K562 (cell line): ENCODE measurements around the gene POLN. TPM values are rescaled to one million over a fixed set of nuclear protein-coding genes. Genes with fewer than 3 reads are reported as not detected.

ENCODE experiments used
- ATAC-seq: fragments of 200-7000 bp; cut with Tn5 transposase; 3 replicates; pipeline ENCODE4 v1.9.1; 2020; ENCODE audit warnings: moderate library complexity
- BruUV-seq: library from RNA; stranded (reverse); fragments of 400-500 nt; replicated peaks from 2 replicates; lab custom pipeline; 2021; lab: Mats Ljungman, UMichigan
- CTCF ChIA-PET: fragments of 300-600 bp; formaldehyde crosslinking; extraction: SDS; loops from one replicate; lab custom pipeline; 2021; ENCODE audit warnings: low intra/inter-chr PET ratio; lab: Yijun Ruan, JAX
- POLR2A ChIA-PET: fragments of 300-600, 350-650 bp; sonication (Branson Sonifier 250); formaldehyde crosslinking; extraction: SDS; loops from one replicate; lab custom pipeline; 2021; ENCODE audit warnings: antibody characterized with exemption, inconsistent platforms; lab: Yijun Ruan, JAX
- DNase-seq, 4 experiments: peaks; one replicate each; pipeline versions ENCODE4 v3.0.0 to v3.0.0-alpha.2; 2011 to 2018; ENCODE audit warnings: low spot score in 3 of 4, mixed read lengths in 3 of 4; ENCODE audit errors: extremely low read depth in 1 of 4
- FAIRE-seq: peaks from 2 replicates; lab custom pipeline; 2011; peaks lifted over from hg19 to GRCh38; lab: Jason Lieb, UNC
- H2AFZ ChIP-seq: 2 replicates; pipeline ENCODE4 v1.6.0; 2011; ENCODE audit warnings: low read depth, low read length, control low read depth, inconsistent platforms
- H3K27ac ChIP-seq: fragments of 200-600 bp; 3 replicates; pipeline ENCODE4 v1.8.0; 2011; ENCODE audit warnings: low read depth, mild to moderate bottlenecking, control low read depth, inconsistent platforms, low read length, moderate library complexity, mixed read lengths; ENCODE audit errors: extremely low read depth
- H3K27me3 ChIP-seq, 2 experiments: fragments of 300-600 bp in 1 of 2; 2 replicates in 1 of 2; 3 replicates in 1 of 2; pipeline versions ENCODE4 v1.6.0 to v1.8.0; 2011; ENCODE audit warnings: inconsistent platforms in 2 of 2, low read length in 2 of 2, mild to moderate bottlenecking in 1 of 2, mixed read lengths in 1 of 2, moderate library complexity in 1 of 2; ENCODE audit not compliant: control insufficient read depth in 2 of 2, insufficient read depth in 2 of 2
- H3K36me3 ChIP-seq: fragments of 300-600 bp; 3 replicates; pipeline ENCODE4 v1.8.0; 2011; ENCODE audit warnings: mild to moderate bottlenecking, low read length, inconsistent platforms; ENCODE audit not compliant: control insufficient read depth, insufficient read depth
- H3K4me1 ChIP-seq, 2 experiments: fragments of 200-600 bp in 1 of 2; replicated peaks in 1 of 2; 2 replicates in 1 of 2; 3 replicates in 1 of 2; pipeline versions ENCODE4 v1.5.1 to v1.8.0; 2011; ENCODE audit warnings: inconsistent platforms in 2 of 2, low read length in 2 of 2, mild to moderate bottlenecking in 1 of 2, mixed read lengths in 1 of 2, moderate library complexity in 1 of 2; ENCODE audit not compliant: control insufficient read depth in 2 of 2, insufficient read depth in 2 of 2
- H3K4me2 ChIP-seq: 2 replicates; pipeline ENCODE4 v1.6.1; 2011; ENCODE audit warnings: low read length, control low read depth, inconsistent platforms, mixed read lengths; ENCODE audit not compliant: insufficient read depth
- H3K4me3 ChIP-seq: fragments of 200-600 bp; sonication (generic), shearing (Covaris generic); 2 replicates; pipeline ENCODE4 v1.5.1; 2016; ENCODE audit warnings: control low read depth, inconsistent platforms
- H3K79me2 ChIP-seq: fragments of 200-600 bp; 3 replicates; pipeline ENCODE4 v1.8.0; 2011; ENCODE audit warnings: low read length, inconsistent platforms; ENCODE audit not compliant: control insufficient read depth, insufficient read depth
- H3K9ac ChIP-seq, 2 experiments: 2 replicates each; pipeline versions ENCODE4 v1.6.0 to v1.6.1; 2011; ENCODE audit warnings: low read depth in 2 of 2, low read length in 2 of 2, control low read depth in 1 of 2, inconsistent platforms in 1 of 2, mild to moderate bottlenecking in 1 of 2, mixed read lengths in 1 of 2; ENCODE audit not compliant: insufficient read depth in 1 of 2
- H3K9me1 ChIP-seq: one replicate; pipeline ENCODE4 v1.6.0; 2011; ENCODE audit warnings: inconsistent platforms, mild to moderate bottlenecking, low read length, moderate library complexity; ENCODE audit not compliant: control insufficient read depth, insufficient read depth
- H3K9me3 ChIP-seq: replicated peaks from 2 replicates; pipeline ENCODE4 v1.5.1; 2011; ENCODE audit warnings: low read depth, low read length, inconsistent platforms; ENCODE audit not compliant: control insufficient read depth, insufficient read depth
- H4K20me1 ChIP-seq: replicated peaks from 2 replicates; pipeline ENCODE4 v1.6.1; 2011; ENCODE audit warnings: low read length, inconsistent platforms, mixed read lengths; ENCODE audit not compliant: control insufficient read depth, insufficient read depth
- DACH1 ChIP-seq: fragments of 450-650 bp; IDR thresholded peaks from 2 replicates; pipeline ENCODE4 v1.6.1; 2018; ENCODE audit not compliant: partially characterized antibody
- EHMT2 ChIP-seq: fragments of 450-650 bp; IDR thresholded peaks from 2 replicates; pipeline ENCODE4 v1.6.1; 2018; ENCODE audit warnings: antibody characterized with exemption
- ZFP36 ChIP-seq: fragments of 150-350 bp; IDR thresholded peaks from 2 replicates; pipeline ENCODE4 v1.6.1; 2018; ENCODE audit warnings: low read length, low read depth; ENCODE audit not compliant: partially characterized antibody
- ZNF431 ChIP-seq: sonication (generic); formaldehyde crosslinking; IDR thresholded peaks from 2 replicates; pipeline ENCODE4 v1.8.0; 2022; ENCODE audit warnings: mild to moderate bottlenecking, missing genetic modification reagents
- ZNF785 ChIP-seq: fragments of 250-450 bp; sonication (Bioruptor Pico); IDR thresholded peaks from 2 replicates; pipeline ENCODE4 v1.4.0; 2020; ENCODE audit warnings: mild to moderate bottlenecking
- WGBS: fragments of 100-300 bp; shearing (Covaris generic); methylation state at CpG from one replicate; pipeline ENCODE4 v1.1.6; 2016; ENCODE audit warnings: low coverage, mixed read lengths; ENCODE audit not compliant: insufficient coverage; ENCODE audit errors: missing lambda C conversion rate; 5-methylcytosine and 5-hydroxymethylcytosine counted together
- in situ Hi-C: fragments of 300-500 bp; cut with MboI; formaldehyde crosslinking; loops from 4 replicates; pipeline ENCODE4 v1.15.0; 2018; ENCODE audit warnings: inconsistent platforms, mixed read lengths
- intact Hi-C: fragments of 100-400 bp; cut with micrococcal nuclease; formaldehyde crosslinking; loops from 2 replicates; pipeline ENCODE4 v1.14.2; 2022
- polyA plus RNA-seq, 8 experiments: library from polyadenylated mRNA; depleted of rRNA in 4 of 8; stranded (reverse) in 5 of 8; unstranded in 3 of 8; fragments of >200 nt; fragmentation: Nextera tagmentation in 2 of 8; fragmentation: Illumina TruSeq in 1 of 8; extraction: Ambion mirVana in 2 of 8; extraction: Trizol in 1 of 8; gene quantifications; 2 replicates each; pipeline versions ENCODE4 v1.2.1 to v1.2.3, GENCODE V29; 2011 to 2014; ENCODE audit warnings: inconsistent platforms in 1 of 8, missing spikeins in 1 of 8
- total RNA-seq, 7 experiments: library from RNA; depleted of rRNA in 6 of 7; stranded (reverse); fragments of >200 nt in 6 of 7; fragmentation: Illumina TruSeq in 2 of 7; extraction: Trizol in 2 of 7; gene quantifications; 2 replicates each; pipeline versions ENCODE4 v1.2.1 to v1.2.3, GENCODE V29; 2011 to 2021; ENCODE audit warnings: low replicate concordance in 1 of 7
- TF ChIP-seq, protein P1 (sequence below): fragments of 150-350 bp; IDR thresholded peaks from 2 replicates; pipeline ENCODE4 v1.6.1; 2014; ENCODE audit warnings: low read depth, mild to moderate bottlenecking, low read length, borderline replicate concordance

Gene POLN
- total and polyA plus RNA-seq, 9 of the 15 experiments (the other 6 are each of a cell fraction or from before 2014, with no cell fraction given) = 0.08 to 0.91 (median 0.32) TPM

DNA sequence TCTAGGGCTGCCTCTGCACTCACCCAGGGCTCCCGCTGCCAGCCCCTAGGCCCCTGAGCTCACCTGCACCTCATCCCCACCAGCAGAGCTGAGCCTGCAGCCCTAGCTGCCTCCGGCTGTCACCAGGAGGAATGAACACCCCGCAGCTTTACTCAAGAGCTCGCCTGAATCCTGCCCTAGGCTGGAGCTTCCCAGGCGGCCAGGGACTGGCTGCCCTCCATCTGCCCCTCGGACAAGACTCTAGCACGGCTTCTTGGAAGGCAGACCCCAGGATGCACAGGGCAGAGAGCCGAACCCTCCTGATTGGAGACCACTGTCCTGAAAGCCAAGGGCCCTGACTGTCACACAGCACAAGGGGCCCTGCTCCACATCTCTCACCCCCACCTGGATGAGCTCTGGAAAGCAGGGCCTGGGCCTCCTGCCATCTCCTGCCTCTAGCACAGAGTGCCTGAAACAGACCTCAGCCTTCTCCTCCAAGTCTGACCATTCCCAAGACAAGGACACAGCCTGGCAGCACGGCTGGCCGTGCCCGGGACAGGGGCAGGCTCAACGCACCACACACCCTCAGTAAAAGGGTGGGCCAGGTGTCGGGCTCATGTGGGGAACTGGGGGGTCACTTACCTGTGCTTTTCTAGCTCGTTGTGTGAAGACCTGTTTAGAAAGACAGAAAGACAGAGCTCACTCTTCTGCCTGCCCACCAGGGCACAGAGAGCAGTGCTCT is 15.6 kb upstream of the POLN start:
- Histone ChIP-seq H3K4me3 (no peak overlapping the region), H3K27ac (no peak overlapping the region), H3K9me3 (no peaks in the 10 kb centered on the region), H3K27me3 (no peaks in the 10 kb centered on the region), H3K4me2 (no peak overlapping the region), H4K20me1 (no peaks in the 10 kb centered on the region), H3K9ac (peak overlapping the region in 1 of 2 experiments; percentile 85; a peak in 2 of 4 replicates), H3K9me1 (no peaks in the 10 kb centered on the region), H3K36me3 (no peaks in the 10 kb centered on the region), H3K79me2 (peaks cover 5% of the 10 kb centered on the region; the same call in 1 of the 3 replicates), H2AFZ (no peak overlapping the region), H3K4me1 (peaks cover 6 to 74% of the 10 kb centered on the region in 2 experiments; a peak in 4 of 5 replicates)
- ChIA-PET CTCF (no interaction called here), POLR2A (interaction anchor here (0.6 to 2.3 kb wide), 10 partner anchors 9 to 212 kb away, joined by 3 to 10 read pairs (median 4); partner anchors contain the start of gene RNF4)
- no peak for DNase-seq
- TF ChIP-seq ZNF431 (no peak), DACH1 (no peak), ZNF785 (CRISPR knock-in tag) (no peak)
- intact Hi-C loops = no loop called here
- WGBS = 66% methylated on average over 14 of the region's 14 CpGs
- no peak for FAIRE-seq
- in situ Hi-C loops = no loop called here
- ATAC-seq = no peak
- BruUV-seq = no TSS peak

DNA sequence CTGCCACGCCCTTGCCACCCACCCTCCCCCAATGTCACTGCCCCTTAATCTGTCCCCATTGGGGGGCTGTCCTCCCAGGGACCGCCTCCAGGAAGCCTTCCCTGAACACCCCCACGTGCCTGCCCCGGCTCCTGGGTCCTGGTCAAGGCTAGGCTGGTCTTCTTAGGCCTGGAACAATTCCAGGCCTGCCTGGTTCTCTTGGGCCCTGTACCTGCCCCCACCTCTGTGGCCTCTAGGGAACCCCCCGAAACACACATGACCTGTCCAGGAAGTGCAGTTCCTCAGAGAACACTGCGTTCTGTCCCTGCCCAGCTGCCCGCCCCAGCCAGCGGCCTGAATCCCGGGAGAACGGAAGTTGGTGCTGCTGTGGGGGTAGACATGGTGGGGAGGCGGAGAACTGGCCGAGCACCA is 14.9 kb upstream of the POLN start:
- ATAC-seq (no peak), FAIRE-seq (no peak), DNase-seq (peak in 2 of 4 experiments; percentile 31 to 41)
- ChIA-PET POLR2A (interaction anchor here (0.6 to 2.3 kb wide), 7 partner anchors 8 to 214 kb away, joined by 3 to 10 read pairs (median 3); no protein-coding TSS in a partner anchor), CTCF (no interaction called here)
- H3K4me2 ChIP-seq = no peak overlapping the region
- no peak overlapping the region for H3K27ac ChIP-seq
- H3K9ac ChIP-seq = 0 out of 4 replicates have a peak overlapping the region, but pooled peaks of 1 of the 2 experiments have one; percentile 40
- in situ Hi-C loops (no loop called here), intact Hi-C loops (no loop called here)
- H4K20me1 ChIP-seq = no peaks in the 10 kb centered on the region; the same call in 1 of the 2 replicates
- no TSS peak for BruUV-seq
- H2AFZ ChIP-seq = no peak overlapping the region
- no peaks in the 10 kb centered on the region for H3K27me3 ChIP-seq
- H3K9me1 ChIP-seq = no peaks in the 10 kb centered on the region
- no peak overlapping the region for H3K4me3 ChIP-seq
- H3K79me2 ChIP-seq = peaks cover 5% of the 10 kb centered on the region; the same call in 1 of the 3 replicates
- TF ChIP-seq, protein P1, sequence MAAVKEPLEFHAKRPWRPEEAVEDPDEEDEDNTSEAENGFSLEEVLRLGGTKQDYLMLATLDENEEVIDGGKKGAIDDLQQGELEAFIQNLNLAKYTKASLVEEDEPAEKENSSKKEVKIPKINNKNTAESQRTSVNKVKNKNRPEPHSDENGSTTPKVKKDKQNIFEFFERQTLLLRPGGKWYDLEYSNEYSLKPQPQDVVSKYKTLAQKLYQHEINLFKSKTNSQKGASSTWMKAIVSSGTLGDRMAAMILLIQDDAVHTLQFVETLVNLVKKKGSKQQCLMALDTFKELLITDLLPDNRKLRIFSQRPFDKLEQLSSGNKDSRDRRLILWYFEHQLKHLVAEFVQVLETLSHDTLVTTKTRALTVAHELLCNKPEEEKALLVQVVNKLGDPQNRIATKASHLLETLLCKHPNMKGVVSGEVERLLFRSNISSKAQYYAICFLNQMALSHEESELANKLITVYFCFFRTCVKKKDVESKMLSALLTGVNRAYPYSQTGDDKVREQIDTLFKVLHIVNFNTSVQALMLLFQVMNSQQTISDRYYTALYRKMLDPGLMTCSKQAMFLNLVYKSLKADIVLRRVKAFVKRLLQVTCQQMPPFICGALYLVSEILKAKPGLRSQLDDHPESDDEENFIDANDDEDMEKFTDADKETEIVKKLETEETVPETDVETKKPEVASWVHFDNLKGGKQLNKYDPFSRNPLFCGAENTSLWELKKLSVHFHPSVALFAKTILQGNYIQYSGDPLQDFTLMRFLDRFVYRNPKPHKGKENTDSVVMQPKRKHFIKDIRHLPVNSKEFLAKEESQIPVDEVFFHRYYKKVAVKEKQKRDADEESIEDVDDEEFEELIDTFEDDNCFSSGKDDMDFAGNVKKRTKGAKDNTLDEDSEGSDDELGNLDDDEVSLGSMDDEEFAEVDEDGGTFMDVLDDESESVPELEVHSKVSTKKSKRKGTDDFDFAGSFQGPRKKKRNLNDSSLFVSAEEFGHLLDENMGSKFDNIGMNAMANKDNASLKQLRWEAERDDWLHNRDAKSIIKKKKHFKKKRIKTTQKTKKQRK = no peak
- TF ChIP-seq EHMT2 (no peak), ZFP36 (peak; percentile 57)
- no peaks in the 10 kb centered on the region for H3K36me3 ChIP-seq
- peaks cover 6 to 76% of the 10 kb centered on the region in 2 experiments; a peak in 4 of 5 replicates for H3K4me1 ChIP-seq
- H3K9me3 ChIP-seq = no peaks in the 10 kb centered on the region
- 70% methylated on average over 8 of the region's 12 CpGs for WGBS
